ENCODE measurements around the gene WDR27.
"Not testable (repeated sequence)": the region's sequence is repeated elsewhere in the genome, so short reads cannot be mapped to it uniquely, and the experiment has no call there.

The WDR27 gene

DNA sequence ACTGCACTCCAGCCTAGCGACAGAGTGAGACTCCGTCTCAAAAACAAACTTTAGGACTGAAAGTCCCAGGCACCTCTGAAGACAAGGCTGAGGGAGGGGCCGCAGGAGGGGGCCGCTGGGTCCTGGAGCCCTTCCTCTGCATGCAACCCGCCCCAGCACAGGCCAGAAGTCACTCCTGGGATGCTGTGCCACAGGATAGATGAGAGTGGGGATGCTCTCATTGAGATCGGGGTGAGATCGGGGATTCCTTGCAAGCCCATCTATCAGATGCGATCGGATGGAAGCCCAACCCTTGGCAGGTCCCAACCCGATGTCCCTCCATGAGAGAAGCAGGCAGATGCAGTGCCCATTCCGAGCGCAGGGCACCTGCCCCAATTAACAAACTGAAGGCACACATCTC lies 66.5 kb downstream of the WDR27 start:
- DNase-seq = no peak

DNA sequence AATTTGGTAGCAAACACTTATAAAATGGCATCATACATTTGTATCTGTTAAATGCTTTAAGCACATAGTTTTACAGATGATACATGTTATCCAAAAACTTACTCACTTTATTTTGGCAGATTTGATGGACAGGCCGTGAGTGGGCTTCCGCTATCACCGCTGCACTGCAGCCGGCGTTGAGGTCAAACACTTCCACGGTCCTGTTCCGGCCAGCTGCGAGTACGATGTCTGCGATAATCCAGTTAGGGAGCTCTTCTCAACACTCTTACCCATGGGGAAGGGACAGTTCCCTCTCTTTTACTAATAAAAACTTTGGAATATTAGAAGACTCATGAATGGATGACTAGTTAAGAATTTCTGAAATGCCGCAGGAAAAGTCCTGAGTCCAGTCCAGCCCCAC lies 69.0 kb downstream of the WDR27 start:
- no peak for DNase-seq

DNA sequence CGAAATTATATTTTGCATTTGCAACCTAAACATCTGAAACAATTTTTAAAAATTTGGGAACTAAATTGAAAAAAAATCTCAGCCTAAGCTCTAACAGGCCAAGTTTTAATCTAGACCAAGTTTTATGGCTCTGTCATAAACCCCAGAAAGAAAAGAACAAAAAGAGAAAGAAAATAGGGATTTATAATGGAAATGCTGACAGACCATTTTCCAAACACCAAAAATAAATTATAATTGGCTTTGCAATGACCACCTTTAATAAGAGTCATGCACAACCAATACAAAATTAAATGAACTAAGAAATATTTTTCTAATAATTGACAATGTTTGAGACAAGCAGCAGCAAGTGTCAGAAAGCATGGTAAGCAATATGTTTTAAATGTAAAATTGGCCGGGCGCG lies 72.6 kb downstream of the WDR27 start:
- DNase-seq = no peak

DNA sequence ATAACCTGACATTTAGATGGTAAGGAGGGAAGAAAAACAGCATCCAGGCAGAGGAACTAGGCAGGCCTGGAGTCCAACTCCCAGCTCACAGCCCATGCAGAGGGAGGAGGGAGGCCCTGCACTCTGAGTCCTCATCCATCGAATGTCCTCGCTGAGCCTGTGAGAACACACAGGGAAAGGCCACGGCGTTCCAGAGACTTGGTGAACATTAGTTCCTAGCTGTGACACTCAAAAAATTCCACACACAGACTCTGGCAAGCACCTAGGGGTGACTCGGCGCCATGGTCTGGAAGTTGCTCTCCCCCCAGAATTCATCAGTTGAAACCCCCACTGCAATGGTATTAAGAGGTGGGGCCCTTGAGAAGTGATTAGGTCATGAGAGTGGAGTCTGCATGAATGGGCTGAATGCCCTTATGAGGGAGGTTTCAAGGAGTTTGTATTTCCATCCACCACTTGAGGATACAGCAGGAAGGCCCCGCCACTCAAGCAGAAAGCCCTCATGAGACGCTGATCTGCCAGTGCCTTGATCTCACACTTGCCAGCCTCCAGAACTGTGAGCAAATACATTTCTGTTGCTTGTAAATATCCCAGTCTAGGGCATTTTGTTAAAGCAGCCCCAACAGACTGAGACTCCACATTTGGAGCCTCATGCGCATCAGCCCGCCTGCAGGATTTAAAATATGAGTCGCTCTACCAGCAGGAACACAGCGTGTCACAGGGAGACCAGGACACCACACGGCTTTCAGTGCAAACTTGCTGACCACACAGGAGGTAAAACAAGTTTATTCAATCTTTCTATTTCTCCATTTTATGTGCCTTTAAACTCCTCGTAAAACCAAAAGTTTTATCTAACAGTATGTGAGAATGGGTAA lies 73.9 kb downstream of the WDR27 start:
- no peak for DNase-seq

DNA sequence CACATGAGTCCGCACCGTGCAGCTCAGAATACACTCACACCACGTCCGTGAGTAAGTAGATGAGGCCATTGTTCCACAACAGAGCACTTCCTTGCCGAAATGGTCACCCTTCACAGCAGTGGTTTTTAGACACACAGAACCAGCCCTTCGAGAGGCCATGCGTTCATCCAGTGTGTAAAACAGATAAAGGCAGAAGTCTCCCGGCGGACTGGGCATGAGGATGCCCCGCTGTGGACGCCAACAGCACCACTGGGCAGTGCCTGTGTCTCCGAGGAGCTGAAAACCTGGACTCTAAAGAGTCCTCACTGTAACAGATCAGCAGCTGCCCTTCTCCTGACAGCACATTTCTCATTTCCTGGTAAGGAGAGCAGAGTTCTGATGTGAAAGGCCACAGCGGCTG lies 75.2 kb downstream of the WDR27 start:
- no peak for DNase-seq

DNA sequence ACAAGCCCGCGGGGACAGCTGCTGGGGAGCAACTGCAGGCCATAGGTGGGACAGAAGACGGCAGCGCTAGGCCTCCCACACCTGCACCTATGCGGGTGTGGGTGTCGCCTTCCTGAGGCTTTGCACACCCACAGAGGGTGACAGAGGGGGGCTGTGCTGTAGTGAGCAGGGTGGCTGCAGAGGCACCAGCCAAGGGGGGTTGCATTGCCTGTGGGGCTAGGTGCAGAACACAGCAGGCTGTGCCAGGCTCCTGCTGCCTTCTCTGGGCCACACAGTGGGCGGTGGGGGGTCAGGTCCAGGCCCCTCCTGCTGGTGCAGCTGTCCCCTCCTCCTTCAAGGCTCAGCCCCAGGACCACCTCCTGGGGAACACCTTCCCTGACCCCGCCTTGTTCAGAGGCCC lies 75.7 kb downstream of the WDR27 start:
- DNase-seq = no peak

DNA sequence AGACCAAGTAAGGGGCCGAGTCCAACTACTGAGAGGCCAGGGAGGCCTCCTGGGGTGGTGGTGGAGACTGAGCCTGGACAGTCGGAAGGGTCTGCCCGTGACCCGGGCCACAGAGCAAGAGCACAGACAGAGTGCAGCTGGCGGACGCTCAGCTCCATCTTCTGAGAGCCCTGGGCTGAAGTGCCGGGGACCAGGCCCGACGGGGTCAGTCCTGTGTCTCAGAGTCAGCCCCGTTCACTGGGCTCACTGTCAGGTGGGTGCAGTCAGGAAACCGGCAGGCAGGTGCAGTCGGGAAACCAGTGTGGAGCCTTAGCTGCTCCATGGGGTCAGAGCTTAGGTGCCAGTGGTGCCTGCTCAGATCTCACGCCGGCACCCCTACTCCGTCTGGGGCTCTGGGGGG lies 76.5 kb downstream of the WDR27 start:
- DNase-seq = no peak

DNA sequence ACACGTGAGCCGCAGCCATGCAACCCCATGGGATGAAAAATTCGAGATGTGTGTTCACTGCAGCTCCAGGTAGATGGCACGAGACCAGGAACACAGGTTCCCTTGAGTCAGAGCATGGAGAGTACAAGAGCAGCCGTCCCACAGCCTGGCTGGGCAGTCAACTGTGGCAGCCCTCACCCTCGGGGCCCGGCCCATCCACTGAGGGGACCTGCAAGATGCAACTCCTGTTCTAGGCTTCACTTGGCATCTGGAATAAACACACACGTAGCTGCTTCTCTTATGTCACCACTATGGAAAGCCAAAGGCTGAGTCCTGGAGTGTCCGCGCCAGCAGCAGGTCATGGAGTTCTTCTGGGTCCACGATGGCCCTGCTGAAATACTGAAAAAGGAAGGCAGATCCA lies 77.0 kb downstream of the WDR27 start:
- DNase-seq = no peak

DNA sequence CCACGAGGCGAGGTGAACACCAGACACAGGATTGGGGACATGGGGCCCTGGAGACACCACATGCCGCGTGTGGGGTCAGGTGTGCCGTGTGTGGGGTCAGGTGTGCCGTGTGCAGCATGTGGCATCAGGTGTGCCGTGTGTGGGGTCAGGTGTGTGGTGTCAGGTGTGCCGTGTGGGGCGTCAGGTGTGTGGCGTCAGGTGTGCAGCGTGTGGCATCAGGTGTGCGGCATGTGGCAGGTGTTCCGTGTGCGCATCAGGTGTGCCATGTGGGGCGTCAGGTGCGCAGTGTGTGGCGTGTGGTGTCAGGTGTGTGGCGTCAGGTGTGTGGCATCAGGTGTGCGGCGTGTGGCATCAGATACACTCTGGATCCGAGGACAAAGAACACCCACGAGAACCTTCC lies 77.9 kb downstream of the WDR27 start:
- DNase-seq = no peak

DNA sequence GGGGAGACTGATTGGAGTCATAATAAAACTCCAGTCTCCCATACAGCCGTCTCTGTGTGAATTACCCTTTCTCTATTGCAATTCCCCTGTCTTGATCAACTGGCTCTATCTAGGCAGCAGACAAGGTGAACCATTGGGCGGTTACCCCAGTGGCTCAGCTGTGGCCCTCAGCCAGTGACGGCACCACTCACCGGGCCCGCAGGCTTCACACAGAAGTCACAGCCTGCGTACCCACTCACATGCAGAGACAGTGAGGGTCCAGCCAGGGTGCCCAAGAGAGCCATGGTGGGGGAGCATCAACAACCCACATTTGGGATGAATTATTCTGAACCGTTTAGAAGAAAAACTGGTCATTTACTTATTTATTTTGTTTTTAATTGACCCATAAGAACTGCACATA lies 78.5 kb downstream of the WDR27 start:
- no peak for DNase-seq

DNA sequence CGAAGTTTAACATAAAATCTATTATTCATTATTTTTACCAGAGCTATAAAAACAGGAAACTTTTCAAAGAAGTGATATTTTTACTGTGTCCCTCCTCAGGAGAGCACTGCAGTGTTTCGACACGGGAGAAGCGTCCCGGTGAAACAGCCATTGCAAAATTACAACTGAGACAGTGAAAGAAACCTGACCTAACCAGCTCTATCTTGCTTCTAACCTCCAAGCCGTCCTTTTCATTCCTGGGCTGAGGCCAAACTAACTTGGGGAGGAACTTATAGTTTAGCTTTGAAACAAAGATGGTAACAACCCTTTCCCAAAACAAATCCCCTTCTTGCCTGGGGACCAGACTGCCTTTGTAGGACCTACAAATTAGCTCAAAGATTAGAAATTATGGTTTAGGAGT lies 79.2 kb downstream of the WDR27 start:
- DNase-seq = no peak

DNA sequence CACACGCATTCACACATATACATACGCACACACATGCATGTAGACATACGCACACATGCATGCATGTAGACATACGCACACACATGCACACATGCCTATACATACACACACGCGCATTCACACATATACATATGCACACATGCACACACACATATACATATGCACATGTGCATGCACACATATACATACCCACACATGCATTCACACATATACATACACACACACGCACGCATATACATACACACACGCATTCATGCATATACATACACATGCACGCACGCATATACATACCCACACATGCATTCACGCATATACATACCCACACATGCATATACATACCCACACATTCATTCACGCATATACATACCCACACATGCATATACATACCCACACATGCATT lies 80.5 kb downstream of the WDR27 start:
- no peak for DNase-seq

DNA sequence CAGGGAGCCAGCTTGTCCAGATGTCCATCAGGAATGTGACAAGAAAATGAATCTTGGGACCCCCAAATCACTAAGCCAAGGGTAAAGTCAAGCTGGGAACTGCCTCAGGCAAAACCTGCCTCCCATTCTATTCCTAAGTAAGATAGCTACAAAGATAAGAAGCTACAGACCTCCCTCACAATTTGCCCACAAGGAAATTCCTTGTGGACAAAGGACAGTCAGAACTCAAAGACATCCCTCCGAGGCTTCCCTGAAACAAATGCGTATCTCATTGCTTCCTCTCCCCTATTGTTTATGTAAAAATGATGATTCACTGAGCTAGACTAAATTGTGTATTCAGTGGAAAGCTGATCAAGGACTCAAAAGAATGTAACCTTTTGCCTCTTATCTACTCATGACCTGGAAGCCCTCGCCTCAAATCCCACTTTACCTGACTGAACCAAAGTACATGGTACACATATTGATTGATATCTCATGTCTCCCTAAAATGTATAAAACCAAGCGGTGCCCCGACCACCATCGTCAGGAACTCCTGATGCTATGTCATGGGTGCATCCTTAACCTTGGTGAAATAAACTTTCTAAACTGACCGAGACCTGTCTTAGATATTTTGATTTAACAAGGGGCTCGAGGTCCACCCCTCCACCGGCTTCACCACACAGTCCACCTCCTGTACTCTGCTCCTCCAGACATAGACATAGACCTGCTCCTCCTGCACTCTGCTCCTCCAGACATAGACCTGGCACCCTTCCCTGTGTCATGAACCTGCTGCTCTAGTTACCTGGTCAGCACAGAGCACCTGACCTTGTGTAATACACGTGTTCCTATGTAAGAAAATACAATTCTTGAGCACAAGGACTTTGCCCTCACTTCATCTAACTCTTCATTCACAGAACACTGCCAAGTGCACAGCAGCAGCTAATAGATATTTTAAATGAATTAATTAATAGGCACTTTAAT lies 81.4 kb downstream of the WDR27 start:
- no peak for DNase-seq

DNA sequence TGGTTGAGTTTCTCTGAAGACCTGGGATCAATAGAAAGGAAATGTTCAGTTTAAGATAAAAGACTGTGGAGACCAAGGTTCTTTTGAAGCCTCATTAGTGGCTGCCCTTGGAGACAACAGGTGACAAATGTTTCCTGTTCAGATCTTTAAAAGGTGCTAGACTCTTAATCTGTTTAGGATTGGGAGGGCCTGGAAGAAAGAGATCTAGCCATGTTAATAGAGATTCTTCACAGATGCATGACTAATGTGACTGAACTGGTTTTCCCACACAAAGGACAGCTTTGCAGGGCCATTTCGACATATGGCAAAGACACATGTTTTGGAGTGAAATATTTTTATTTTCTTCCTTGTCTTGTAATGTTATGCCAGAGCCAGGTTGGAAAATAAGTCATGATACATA lies 82.2 kb downstream of the WDR27 start:
- DNase-seq = no peak

DNA sequence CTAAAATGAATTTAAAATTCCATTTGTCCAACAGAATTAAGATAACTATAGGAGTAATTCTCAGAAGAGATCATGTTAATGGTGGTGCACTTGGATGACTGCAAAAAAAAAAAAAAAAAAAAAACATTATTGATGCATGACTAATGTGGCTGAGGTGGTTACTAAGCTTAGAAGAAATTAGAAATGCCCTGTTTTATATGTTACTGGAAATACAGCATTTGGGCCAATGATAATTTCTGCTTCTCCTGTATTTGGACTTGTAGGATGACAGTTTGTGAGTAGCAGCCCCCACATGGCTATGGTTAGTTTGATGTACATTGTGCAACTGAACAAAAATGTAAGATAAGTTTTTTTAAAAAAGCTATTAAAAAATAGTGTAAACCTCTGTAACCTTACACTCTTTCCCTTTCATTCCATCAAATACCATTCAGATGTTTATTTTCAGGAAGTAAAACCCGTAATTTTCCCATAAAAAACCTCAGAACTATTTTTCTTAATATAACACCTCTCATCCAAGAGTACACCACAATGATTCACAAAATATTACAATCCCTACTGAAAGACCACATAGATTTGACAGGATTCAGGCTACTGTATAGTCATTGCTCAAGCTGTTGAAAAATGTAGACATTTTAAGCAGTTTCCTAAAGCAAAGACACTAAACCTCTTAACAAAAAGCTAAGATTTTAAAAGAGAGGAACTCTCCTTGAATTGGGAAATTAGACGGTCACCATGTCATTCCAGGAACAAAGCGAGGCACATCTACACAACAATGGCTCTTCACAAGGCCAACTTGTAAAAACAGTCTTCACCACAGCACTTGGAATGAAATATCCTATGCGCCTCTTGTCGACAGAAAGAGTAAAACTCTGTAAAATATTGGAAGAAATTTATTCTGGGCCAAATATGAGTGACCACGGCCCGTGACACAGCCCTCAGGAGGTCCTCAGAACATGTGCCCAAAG lies 83.0 kb downstream of the WDR27 start:
- DNase-seq = no peak

DNA sequence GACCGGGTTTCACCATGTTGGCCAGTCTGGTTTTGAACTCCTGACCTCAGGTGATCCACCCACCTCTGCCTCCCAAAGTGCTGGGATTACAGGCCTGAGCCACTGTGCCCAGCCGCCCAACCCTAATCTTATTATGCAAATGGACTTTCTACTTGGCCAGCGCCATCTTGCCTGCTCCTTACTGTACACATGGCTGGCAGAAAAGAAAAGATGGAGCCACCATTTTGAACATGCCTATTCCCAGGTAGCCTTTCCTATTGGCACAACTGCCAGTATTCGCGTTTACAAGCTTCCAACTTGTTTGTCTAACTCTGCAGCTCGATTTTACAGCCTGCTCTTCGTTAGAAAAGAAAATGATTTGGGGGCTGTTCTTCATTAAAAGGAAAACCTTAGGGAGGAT lies 84.3 kb downstream of the WDR27 start:
- no peak for DNase-seq

DNA sequence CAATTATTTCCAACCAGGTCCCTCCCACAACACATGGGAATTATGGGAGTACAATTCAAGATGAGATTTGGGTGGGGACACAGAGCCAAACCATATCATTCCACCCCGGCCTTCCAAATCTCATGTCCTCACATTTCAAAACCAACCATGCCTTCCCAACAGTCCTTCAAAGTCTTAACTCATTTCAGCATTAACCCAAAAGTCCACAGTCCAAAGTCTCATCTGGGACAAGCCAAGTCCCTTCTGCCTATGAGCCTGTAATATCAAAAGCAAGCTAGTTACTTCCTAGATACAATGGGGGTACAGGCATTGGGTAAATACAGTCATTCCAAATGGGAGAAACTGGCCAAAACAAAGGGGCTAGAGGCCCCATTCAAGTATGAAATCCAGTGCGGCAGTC lies 93.2 kb downstream of the WDR27 start:
- DNase-seq = not testable (repeated sequence)

DNA sequence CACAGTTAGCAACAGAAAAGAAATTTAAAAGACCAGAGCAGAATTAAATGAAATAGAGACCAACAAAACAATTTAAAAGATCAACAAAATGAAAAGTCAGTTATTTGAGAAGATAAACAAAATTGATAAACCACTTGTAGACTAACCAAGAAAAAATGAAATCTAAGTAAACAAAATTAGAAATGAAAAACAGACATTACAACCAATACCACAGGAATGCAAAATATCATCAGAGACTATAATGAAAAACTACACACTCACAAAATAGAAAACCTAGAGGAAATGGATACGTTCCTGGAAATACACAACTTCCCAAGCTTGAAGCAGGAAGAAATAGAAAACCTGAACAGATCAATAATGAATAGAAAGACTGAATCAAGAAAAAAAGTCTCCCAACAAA lies 97.8 kb downstream of the WDR27 start:
- no peak for DNase-seq

DNA sequence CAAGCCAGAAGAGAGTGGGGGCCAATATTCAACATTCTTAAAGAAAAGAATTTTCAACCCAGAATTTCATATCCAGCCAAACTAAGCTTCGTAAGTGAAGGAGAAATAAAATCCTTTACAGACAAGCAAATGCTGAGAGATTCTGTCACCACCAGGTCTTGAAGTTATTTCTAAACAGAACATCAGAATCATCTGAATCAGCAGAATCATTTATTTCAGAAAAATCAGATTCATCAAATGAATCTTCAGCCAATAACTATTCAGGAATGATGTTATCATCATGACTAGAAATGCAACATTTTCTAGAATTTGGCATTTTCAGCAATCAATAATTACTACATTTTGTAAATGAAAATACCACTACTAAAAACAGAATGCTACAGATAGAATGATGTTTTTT lies 100.7 kb downstream of the WDR27 start:
- not testable (repeated sequence) for DNase-seq

DNA sequence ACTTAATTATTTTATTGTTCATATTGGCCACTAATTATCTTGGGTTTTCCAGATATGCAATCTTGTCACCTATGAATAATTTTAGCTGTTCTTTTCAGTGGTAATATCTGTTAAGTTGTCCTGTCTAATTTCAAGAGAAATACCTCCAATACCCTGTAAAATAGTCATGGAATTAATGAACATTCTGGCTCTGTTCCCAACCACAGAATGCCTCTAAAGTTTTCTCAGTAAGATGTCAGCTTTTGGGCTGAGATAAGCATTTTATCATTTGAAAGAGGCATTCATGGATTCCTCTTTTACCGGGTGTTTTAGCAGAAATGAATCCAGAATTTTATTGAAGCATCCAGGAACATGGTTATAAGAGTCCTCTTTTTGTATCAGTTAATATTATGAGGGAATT lies 109.3 kb downstream of the WDR27 start:
- no peak for DNase-seq

DNA sequence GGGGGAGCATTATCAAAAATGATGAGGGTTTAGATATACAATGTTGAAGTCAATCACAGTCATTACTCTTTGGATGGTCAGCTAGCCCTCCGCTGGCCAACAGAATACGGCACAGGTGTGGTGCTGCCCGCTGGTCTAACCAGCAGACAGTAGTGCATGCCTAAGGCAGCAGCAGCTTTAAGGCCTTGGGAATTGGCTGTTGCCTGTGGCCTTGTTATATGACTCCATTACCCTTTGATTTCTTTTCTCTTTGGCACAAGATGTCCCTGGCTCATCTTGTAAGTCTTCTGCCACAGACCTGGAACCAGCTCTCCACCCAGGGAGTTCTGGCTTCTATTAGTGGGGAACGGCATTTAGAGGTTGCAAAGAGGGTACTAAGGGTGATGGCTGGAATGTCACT lies 110.2 kb downstream of the WDR27 start:
- no peak for DNase-seq

DNA sequence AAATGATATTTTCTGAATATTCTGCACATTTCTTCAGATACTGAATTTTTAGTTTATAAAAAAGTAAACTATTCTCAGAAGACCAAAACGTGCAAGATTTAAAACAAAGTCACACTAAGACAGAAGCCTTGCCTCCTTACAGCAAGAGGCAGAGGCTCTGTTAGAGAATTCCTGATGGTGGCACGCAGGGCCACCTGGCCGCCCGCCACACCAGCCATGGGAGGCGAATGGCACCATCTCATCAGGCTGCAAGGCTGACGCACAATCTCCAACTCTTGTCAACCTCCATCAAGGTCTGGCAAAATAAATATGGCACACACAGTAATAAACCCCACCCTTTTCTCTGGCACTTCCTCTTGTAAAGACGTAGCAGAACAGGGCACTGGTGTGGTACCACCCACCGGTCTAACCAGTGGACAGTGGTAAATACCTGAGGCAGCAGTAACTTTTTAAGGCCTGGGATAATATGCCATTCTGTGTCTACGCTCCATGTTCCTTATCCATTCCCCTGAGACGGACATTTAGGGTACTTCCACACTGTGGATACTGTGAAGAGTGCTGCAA lies 111.4 kb downstream of the WDR27 start:
- no peak for DNase-seq

Data from cortex of kidney (tissue), 1 donor.